Measurements from ENCODE around the gene TRAP1.

The TRAP1 gene

GRCh38 chr16:3726021-3726687 lies 8.8 kb upstream of the TRAP1 start:
- TF ChIP-seq EZH2phosphoT487 (conservative IDR thresholded peaks at IDR 0.05; ENCODE audit: low read length) (no peak), CTCF (IDR thresholded peaks at IDR 0.05; ENCODE audit: insufficient read depth, low read length, poor library complexity, severe bottlenecking) (no peak)
- no peak overlapping the region for H3K27ac ChIP-seq (ENCODE audit: low read depth, low read length)
- H3K27me3 ChIP-seq (ENCODE audit: low read length) = no peaks in the 10 kb centered on the region
- H3K4me2 ChIP-seq (ENCODE audit: low read depth, low read length, poor library complexity, severe bottlenecking) = no peak overlapping the region
- H3K9ac ChIP-seq (ENCODE audit: low read length) = no peak overlapping the region
- no peaks in the 10 kb centered on the region for H3K79me2 ChIP-seq (ENCODE audit: insufficient read depth, low read length)
- 0 out of 2 replicates have a peak, but pooled peaks cover 2% of the 10 kb centered on the region for H4K20me1 ChIP-seq (ENCODE audit: low read depth, low read length)
- no peaks in the 10 kb centered on the region for H3K9me2 ChIP-seq (replicated peaks; ENCODE audit: insufficient read depth, low read length)
- H3K9me3 ChIP-seq (ENCODE audit: insufficient read depth, low read length) = no peaks in the 10 kb centered on the region
- H2AFZ ChIP-seq (ENCODE audit: low read depth, low read length, severe bottlenecking) = no peak overlapping the region
- peaks cover 2% of the 10 kb centered on the region; the same call in 1 of the 2 replicates for H3K36me3 ChIP-seq (ENCODE audit: low read length)
- peaks cover 8% of the 10 kb centered on the region; the same call in 1 of the 2 replicates for H3F3A ChIP-seq (ENCODE audit: insufficient read depth)
- no peak overlapping the region for H3K4me3 ChIP-seq (ENCODE audit: insufficient read depth, low read length, poor library complexity, severe bottlenecking)

GRCh38 chr16:3725276-3725675 lies 8.0 kb upstream of the TRAP1 start:
- Histone ChIP-seq H4K20me1 (ENCODE audit: low read depth, low read length) (0 out of 2 replicates have a peak, but pooled peaks cover 2% of the 10 kb centered on the region), H3K79me2 (ENCODE audit: insufficient read depth, low read length) (no peaks in the 10 kb centered on the region), H3K9me2 (replicated peaks; ENCODE audit: insufficient read depth, low read length) (no peaks in the 10 kb centered on the region), H3K27me3 (ENCODE audit: low read length) (no peaks in the 10 kb centered on the region), H3K36me3 (ENCODE audit: low read length) (peaks cover 2% of the 10 kb centered on the region; the same call in 1 of the 2 replicates), H3K4me3 (ENCODE audit: insufficient read depth, low read length, poor library complexity, severe bottlenecking) (no peak overlapping the region), H3F3A (ENCODE audit: insufficient read depth) (peaks cover 8% of the 10 kb centered on the region; the same call in 1 of the 2 replicates), H3K9me3 (ENCODE audit: insufficient read depth, low read length) (no peaks in the 10 kb centered on the region), H2AFZ (ENCODE audit: low read depth, low read length, severe bottlenecking) (no peak overlapping the region), H3K9ac (ENCODE audit: low read length) (no peak overlapping the region), H3K27ac (ENCODE audit: low read depth, low read length) (no peak overlapping the region), H3K4me2 (ENCODE audit: low read depth, low read length, poor library complexity, severe bottlenecking) (no peak overlapping the region)
- TF ChIP-seq EZH2phosphoT487 (conservative IDR thresholded peaks at IDR 0.05; ENCODE audit: low read length) (no peak), CTCF (IDR thresholded peaks at IDR 0.05; ENCODE audit: insufficient read depth, low read length, poor library complexity, severe bottlenecking) (no peak)

GRCh38 chr16:3722508-3722907 lies 5.2 kb upstream of the TRAP1 start:
- Histone ChIP-seq H3F3A (ENCODE audit: insufficient read depth) (peaks cover 8% of the 10 kb centered on the region; the same call in 1 of the 2 replicates), H4K20me1 (ENCODE audit: low read depth, low read length) (0 out of 2 replicates have a peak, but pooled peaks cover 2% of the 10 kb centered on the region), H3K9me3 (ENCODE audit: insufficient read depth, low read length) (no peaks in the 10 kb centered on the region), H3K27me3 (ENCODE audit: low read length) (no peaks in the 10 kb centered on the region), H3K79me2 (ENCODE audit: insufficient read depth, low read length) (no peaks in the 10 kb centered on the region), H3K9me2 (replicated peaks; ENCODE audit: insufficient read depth, low read length) (no peaks in the 10 kb centered on the region), H3K36me3 (ENCODE audit: low read length) (peaks cover 2% of the 10 kb centered on the region; the same call in 1 of the 2 replicates), H3K27ac (ENCODE audit: low read depth, low read length) (no peak overlapping the region), H3K9ac (ENCODE audit: low read length) (no peak overlapping the region), H3K4me2 (ENCODE audit: low read depth, low read length, poor library complexity, severe bottlenecking) (no peak overlapping the region), H3K4me3 (ENCODE audit: insufficient read depth, low read length, poor library complexity, severe bottlenecking) (no peak overlapping the region), H2AFZ (ENCODE audit: low read depth, low read length, severe bottlenecking) (no peak overlapping the region)
- no peak for TF ChIP-seq CTCF (IDR thresholded peaks at IDR 0.05; ENCODE audit: insufficient read depth, low read length, poor library complexity, severe bottlenecking)
- TF ChIP-seq EZH2phosphoT487 (conservative IDR thresholded peaks at IDR 0.05; ENCODE audit: low read length) = no peak
